ENCODE data around the gene SBNO2.

SBNO2 gene

DNA sequence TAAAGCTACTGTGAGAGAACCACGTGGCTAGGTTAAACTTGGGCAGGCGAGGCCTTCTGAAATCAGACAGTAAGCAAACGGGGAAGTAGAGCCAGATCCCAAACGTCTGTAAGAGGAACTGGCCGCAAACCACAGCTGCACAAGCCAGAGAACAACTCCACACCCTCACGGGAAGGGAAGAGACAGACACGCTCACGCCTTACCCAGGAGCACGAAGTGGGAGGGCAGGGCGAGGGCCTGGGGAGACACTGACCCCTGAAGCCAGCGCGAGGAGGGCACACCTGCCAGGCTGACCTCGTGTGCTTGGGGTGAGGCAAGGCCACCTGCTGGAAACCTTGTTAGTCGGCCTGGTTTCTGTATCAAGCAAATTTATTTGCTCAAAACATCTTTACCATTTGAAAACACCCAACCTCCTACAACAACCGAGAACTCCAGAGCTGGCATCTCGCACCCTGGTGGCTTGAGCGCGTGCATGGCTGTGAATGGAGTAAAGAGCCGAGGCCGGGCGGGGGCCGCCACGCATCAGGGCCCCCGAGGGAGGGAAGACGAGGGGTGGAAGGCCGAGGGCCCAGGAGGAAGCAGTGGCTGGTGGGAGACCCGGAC is 86.2 kb downstream of the SBNO2 start:
- TF ChIP-seq FOXP2 (optimal IDR thresholded peaks at IDR 0.05; ENCODE audit: borderline replicate concordance, extremely low read depth, extremely low read length, insufficient read depth) (no peak), SIN3A (IDR thresholded peaks at IDR 0.05; ENCODE audit: borderline replicate concordance, insufficient read depth, low read length) (no peak), POLR2AphosphoS5 (IDR thresholded peaks at IDR 0.05; ENCODE audit: low read depth, low read length) (no peak), TAF1 (IDR thresholded peaks at IDR 0.05; ENCODE audit: borderline replicate concordance, insufficient read depth, low read length) (no peak)
- TF ChIP-seq, protein P1, sequence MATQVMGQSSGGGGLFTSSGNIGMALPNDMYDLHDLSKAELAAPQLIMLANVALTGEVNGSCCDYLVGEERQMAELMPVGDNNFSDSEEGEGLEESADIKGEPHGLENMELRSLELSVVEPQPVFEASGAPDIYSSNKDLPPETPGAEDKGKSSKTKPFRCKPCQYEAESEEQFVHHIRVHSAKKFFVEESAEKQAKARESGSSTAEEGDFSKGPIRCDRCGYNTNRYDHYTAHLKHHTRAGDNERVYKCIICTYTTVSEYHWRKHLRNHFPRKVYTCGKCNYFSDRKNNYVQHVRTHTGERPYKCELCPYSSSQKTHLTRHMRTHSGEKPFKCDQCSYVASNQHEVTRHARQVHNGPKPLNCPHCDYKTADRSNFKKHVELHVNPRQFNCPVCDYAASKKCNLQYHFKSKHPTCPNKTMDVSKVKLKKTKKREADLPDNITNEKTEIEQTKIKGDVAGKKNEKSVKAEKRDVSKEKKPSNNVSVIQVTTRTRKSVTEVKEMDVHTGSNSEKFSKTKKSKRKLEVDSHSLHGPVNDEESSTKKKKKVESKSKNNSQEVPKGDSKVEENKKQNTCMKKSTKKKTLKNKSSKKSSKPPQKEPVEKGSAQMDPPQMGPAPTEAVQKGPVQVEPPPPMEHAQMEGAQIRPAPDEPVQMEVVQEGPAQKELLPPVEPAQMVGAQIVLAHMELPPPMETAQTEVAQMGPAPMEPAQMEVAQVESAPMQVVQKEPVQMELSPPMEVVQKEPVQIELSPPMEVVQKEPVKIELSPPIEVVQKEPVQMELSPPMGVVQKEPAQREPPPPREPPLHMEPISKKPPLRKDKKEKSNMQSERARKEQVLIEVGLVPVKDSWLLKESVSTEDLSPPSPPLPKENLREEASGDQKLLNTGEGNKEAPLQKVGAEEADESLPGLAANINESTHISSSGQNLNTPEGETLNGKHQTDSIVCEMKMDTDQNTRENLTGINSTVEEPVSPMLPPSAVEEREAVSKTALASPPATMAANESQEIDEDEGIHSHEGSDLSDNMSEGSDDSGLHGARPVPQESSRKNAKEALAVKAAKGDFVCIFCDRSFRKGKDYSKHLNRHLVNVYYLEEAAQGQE (IDR thresholded peaks at IDR 0.05; ENCODE audit: insufficient read depth in 1 of 2, low read depth in 2 of 2, low read length in 2 of 2), result no peak

DNA sequence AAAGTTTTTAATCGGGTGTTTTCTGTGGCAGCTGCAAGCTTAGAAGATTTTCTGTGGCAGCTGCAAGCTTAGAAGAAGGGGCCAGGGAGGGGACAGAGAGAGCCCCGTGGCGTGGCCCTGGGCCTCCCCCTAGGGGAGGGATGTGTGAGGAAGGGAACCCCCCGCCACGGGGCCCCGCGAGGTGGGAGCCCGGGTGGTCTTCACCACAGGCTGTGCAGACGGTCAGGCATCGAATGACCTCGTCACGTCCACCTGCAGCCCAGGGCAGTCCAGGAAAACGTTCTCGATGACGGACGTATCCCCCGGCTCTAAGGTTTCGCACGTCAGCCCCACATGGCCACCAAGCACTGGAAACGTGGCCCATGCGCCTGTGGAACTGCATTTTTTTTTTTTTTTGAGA is 87.5 kb downstream of the SBNO2 start:
- TF ChIP-seq TAF1 (IDR thresholded peaks at IDR 0.05; ENCODE audit: borderline replicate concordance, insufficient read depth, low read length), result no peak
- TF ChIP-seq FOXP2 (optimal IDR thresholded peaks at IDR 0.05; ENCODE audit: borderline replicate concordance, extremely low read depth, extremely low read length, insufficient read depth), result no peak
- TF ChIP-seq SIN3A (IDR thresholded peaks at IDR 0.05; ENCODE audit: borderline replicate concordance, insufficient read depth, low read length), result no peak
- no peak for TF ChIP-seq POLR2AphosphoS5 (IDR thresholded peaks at IDR 0.05; ENCODE audit: low read depth, low read length)
- TF ChIP-seq, protein P1 (IDR thresholded peaks at IDR 0.05; ENCODE audit: insufficient read depth in 1 of 2, low read depth in 2 of 2, low read length in 2 of 2), result no peak

DNA sequence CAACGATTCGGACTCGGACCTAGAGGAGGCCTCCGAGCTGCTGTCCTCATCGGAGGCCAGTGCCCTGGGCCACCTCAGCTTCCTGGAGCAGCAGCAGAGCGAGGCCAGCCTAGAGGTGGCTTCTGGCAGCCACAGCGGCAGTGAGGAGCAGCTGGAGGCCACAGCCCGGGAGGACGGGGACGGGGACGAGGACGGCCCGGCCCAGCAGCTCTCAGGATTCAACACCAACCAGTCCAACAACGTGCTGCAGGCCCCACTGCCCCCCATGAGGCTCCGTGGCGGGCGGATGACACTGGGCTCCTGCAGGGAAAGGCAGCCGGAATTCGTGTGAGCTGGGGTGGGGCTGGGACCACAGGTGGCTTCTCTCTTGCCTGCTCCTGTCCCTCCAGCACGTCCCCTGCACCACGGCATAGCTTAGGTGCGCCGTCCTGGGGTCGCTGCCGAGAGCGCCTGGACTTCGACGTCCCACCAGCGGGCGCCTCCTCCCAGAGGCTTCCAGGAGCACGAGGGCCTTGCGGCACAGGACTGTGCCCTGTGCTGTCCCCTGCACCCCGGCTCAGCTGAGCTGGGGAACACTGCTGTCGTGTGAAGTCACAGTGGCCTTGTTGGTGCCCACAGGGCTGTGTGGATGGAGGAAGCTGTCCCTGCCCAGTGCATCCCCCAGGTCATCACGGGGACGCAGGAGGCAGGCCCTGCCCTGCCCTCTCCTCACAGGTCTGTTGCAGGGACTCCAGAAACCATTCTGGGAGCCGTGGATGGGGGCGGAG is 88.2 kb downstream of the SBNO2 start:
- TF ChIP-seq POLR2AphosphoS5 (IDR thresholded peaks at IDR 0.05; ENCODE audit: low read depth, low read length), result no peak; the same call in none of the 2 replicates
- no peak for TF ChIP-seq SIN3A (IDR thresholded peaks at IDR 0.05; ENCODE audit: borderline replicate concordance, insufficient read depth, low read length)
- TF ChIP-seq FOXP2 (optimal IDR thresholded peaks at IDR 0.05; ENCODE audit: borderline replicate concordance, extremely low read depth, extremely low read length, insufficient read depth), result no peak
- TF ChIP-seq TAF1 (IDR thresholded peaks at IDR 0.05; ENCODE audit: borderline replicate concordance, insufficient read depth, low read length), result no peak
- TF ChIP-seq, protein P1 (IDR thresholded peaks at IDR 0.05; ENCODE audit: insufficient read depth in 1 of 2, low read depth in 2 of 2, low read length in 2 of 2), result no peak

DNA sequence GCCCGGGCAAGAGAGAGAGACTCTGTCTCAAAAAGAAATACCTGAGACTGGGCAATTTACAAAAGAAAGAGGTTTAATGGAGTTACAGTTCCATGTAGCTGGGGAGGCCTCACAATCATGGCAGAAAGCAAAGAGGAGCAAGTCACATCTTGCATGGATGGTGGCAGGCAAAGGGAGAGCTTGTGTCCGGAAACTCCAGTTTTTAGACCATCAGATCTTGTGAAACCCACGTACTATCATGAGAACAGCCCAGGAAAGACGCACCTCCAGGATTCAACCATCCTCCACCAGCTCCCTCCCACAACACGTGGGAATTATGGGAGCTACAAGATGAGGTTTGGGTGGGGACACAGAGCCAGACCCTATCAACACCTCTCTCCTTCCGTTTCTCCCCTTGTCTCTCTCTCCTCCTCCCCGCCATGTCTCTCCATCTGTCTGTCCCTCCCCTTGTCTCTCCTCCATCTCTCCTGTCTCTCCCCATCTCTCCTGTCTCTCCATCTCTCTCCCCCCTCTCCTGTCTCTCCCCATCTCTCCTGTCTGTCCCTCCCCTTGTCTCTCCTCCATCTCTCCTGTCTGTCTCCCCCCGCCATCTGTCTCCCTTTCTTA is 88.9 kb downstream of the SBNO2 start:
- TF ChIP-seq POLR2AphosphoS5 (IDR thresholded peaks at IDR 0.05; ENCODE audit: low read depth, low read length) (no peak), FOXP2 (optimal IDR thresholded peaks at IDR 0.05; ENCODE audit: borderline replicate concordance, extremely low read depth, extremely low read length, insufficient read depth) (no peak), TAF1 (IDR thresholded peaks at IDR 0.05; ENCODE audit: borderline replicate concordance, insufficient read depth, low read length) (no peak), SIN3A (IDR thresholded peaks at IDR 0.05; ENCODE audit: borderline replicate concordance, insufficient read depth, low read length) (no peak)
- TF ChIP-seq, protein P1 (IDR thresholded peaks at IDR 0.05; ENCODE audit: insufficient read depth in 1 of 2, low read depth in 2 of 2, low read length in 2 of 2), result no peak
